GM10266 (cell line): ENCODE measurements around the gene RIMBP2.

Experiments used
- DNase-seq: peaks from one replicate; pipeline ENCODE4 v3.0.0; 2012; ENCODE audit errors: extremely low spot score
- CTCF ChIP-seq: IDR thresholded peaks from 2 replicates; pipeline ENCODE4 v1.5.1; 2012; ENCODE audit warnings: mild to moderate bottlenecking, low read depth; ENCODE audit not compliant: control insufficient read depth, insufficient read depth; ENCODE audit errors: missing control alignments

RIMBP2 gene

GRCh38 chr12:130490674-130491073, 225.4 kb downstream of the RIMBP2 start:
- no peak for TF ChIP-seq CTCF
- DNase-seq = no peak

- DNase-seq = no peak
- no peak for TF ChIP-seq CTCF
These were observed 226.8 kb downstream of the RIMBP2 start for GRCh38 chr12:130489293-130489692.

GRCh38 chr12:130488358-130488710, 227.8 kb downstream of the RIMBP2 start:
- TF ChIP-seq CTCF = no peak
- no peak for DNase-seq

- TF ChIP-seq CTCF = no peak
- no peak for DNase-seq
These were observed 228.3 kb downstream of the RIMBP2 start for GRCh38 chr12:130487636-130488357.

- DNase-seq = no peak
- TF ChIP-seq CTCF = no peak
These were observed 229.1 kb downstream of the RIMBP2 start for GRCh38 chr12:130486891-130487416.

- no peak for TF ChIP-seq CTCF
- DNase-seq = no peak
These were observed 230.0 kb downstream of the RIMBP2 start for GRCh38 chr12:130486146-130486435.

- no peak for TF ChIP-seq CTCF
- no peak for DNase-seq
These were observed 230.6 kb downstream of the RIMBP2 start for GRCh38 chr12:130485291-130486145.
